ENCODE data around the gene PXT1. TPM values are rescaled to one million over a fixed set of nuclear protein-coding genes. Genes with fewer than 3 reads are reported as not detected.

Gene PXT1
- total RNA-seq, result 0.11 TPM in 1 of 3 replicates, not detected in the others

- no peak for TF ChIP-seq CTCF (IDR thresholded peaks at IDR 0.05; ENCODE audit: unreplicated experiment)
- Mint-ChIP-seq H3K9me3 (no peaks in the 10 kb centered on the region), H3K4me1 (peaks cover 37% of the 10 kb centered on the region), H3K36me3 (no peaks in the 10 kb centered on the region), H3K4me3 (peak within 1 kb of the TSS; percentile 96), H3K27ac (peak within 1 kb of the TSS; percentile 98), H3K27me3 (ENCODE audit: low read depth) (no peaks in the 10 kb centered on the region)
- DNase-seq (ENCODE audit: low spot score in 2 of 2, unreplicated experiment in 2 of 2), result peak; percentile 67 to 81
Observed at GRCh38 chr6:36442671-36443470, at the start of gene PXT1, which contains the start of gene KCTD20. Gene PXT1, minus strand, starts transcription at chr6:36442854. Its CDS starts 16,772 bp downstream, at chr6:36426082. Gene KCTD20, plus strand, starts transcription at chr6:36443000. Its CDS starts 27,098 bp downstream, at chr6:36470098.

GRCh38 chr6:36492092-36492491 lies 49.4 kb upstream of the PXT1 start:
- peaks cover 57% of the 10 kb centered on the region for H3K36me3 Mint-ChIP-seq
- H3K27ac Mint-ChIP-seq, result no peak overlapping the region
- H3K27me3 Mint-ChIP-seq (ENCODE audit: low read depth), result no peaks in the 10 kb centered on the region

GRCh38 chr6:36491378-36491965 lies 48.8 kb upstream of the PXT1 start:
- DNase-seq (ENCODE audit: low spot score in 2 of 2, unreplicated experiment in 2 of 2), result no peak
- H3K4me3 Mint-ChIP-seq, result no peak overlapping the region
- H3K4me1 Mint-ChIP-seq, result peaks cover 11% of the 10 kb centered on the region
- no peak overlapping the region for H3K27ac Mint-ChIP-seq
- peaks cover 57% of the 10 kb centered on the region for H3K36me3 Mint-ChIP-seq
- no peaks in the 10 kb centered on the region for H3K9me3 Mint-ChIP-seq
- no peak for TF ChIP-seq CTCF (IDR thresholded peaks at IDR 0.05; ENCODE audit: unreplicated experiment)
- no peaks in the 10 kb centered on the region for H3K27me3 Mint-ChIP-seq (ENCODE audit: low read depth)

More at GRCh38 chr6:36492092-36492491, 49.4 kb upstream of the PXT1 start:
- DNase-seq (ENCODE audit: low spot score in 2 of 2, unreplicated experiment in 2 of 2), result no peak
- Mint-ChIP-seq H3K9me3 (no peaks in the 10 kb centered on the region), H3K4me1 (peaks cover 11% of the 10 kb centered on the region), H3K4me3 (no peak overlapping the region)
- TF ChIP-seq CTCF (IDR thresholded peaks at IDR 0.05; ENCODE audit: unreplicated experiment), result no peak

- H3K36me3 Mint-ChIP-seq, result peaks cover 57% of the 10 kb centered on the region
- H3K4me3 Mint-ChIP-seq, result no peak overlapping the region
- H3K4me1 Mint-ChIP-seq, result peaks cover 10% of the 10 kb centered on the region
- no peaks in the 10 kb centered on the region for H3K9me3 Mint-ChIP-seq
- H3K27ac Mint-ChIP-seq, result no peak overlapping the region
- no peak for TF ChIP-seq CTCF (IDR thresholded peaks at IDR 0.05; ENCODE audit: unreplicated experiment)
- DNase-seq (ENCODE audit: low spot score in 2 of 2, unreplicated experiment in 2 of 2), result no peak
- no peaks in the 10 kb centered on the region for H3K27me3 Mint-ChIP-seq (ENCODE audit: low read depth)
Observed at GRCh38 chr6:36489426-36489825, 46.8 kb upstream of the PXT1 start.

- no peak for TF ChIP-seq CTCF (IDR thresholded peaks at IDR 0.05; ENCODE audit: unreplicated experiment)
Observed at GRCh38 chr6:36488221-36488620, 45.6 kb upstream of the PXT1 start.

More at GRCh38 chr6:36488221-36488620, 45.6 kb upstream of the PXT1 start:
- H3K36me3 Mint-ChIP-seq, result peaks cover 55% of the 10 kb centered on the region
- no peak for DNase-seq (ENCODE audit: low spot score in 2 of 2, unreplicated experiment in 2 of 2)
- H3K27ac Mint-ChIP-seq, result no peak overlapping the region
- H3K4me1 Mint-ChIP-seq, result peaks cover 2% of the 10 kb centered on the region
- no peaks in the 10 kb centered on the region for H3K27me3 Mint-ChIP-seq (ENCODE audit: low read depth)
- H3K4me3 Mint-ChIP-seq, result no peak overlapping the region
- H3K9me3 Mint-ChIP-seq, result no peaks in the 10 kb centered on the region

All from mesothelial cell of epicardium (in vitro differentiated cells).